Skin of body (tissue), 2 donors: ENCODE measurements around the gene SPDYE3. TPM values are rescaled to one million over a fixed set of nuclear protein-coding genes. Genes with fewer than 3 reads are reported as not detected.
"Not testable (repeated sequence)": the region's sequence is repeated elsewhere in the genome, so short reads cannot be mapped to it uniquely, and the experiment has no call there.

Experiments
- DNase-seq: peaks from one replicate; lab custom pipeline; 2025; lab: John Stamatoyannopoulos, UW
- total RNA-seq: library from RNA; depleted of rRNA; stranded (reverse); fragments of >200 nt; gene quantifications from one replicate; pipeline ENCODE4 v1.2.3, GENCODE V29; 2014

The SPDYE3 gene
- total RNA-seq, 1 donor from 2014 or later, result not detected

GRCh38 chr7:100287191-100287969 lies 20.1 kb upstream of the SPDYE3 start:
- not testable (repeated sequence) for DNase-seq

GRCh38 chr7:100288258-100288657 lies 19.2 kb upstream of the SPDYE3 start:
- DNase-seq, result not testable (repeated sequence)

- not testable (repeated sequence) for DNase-seq
These were observed 15.3 kb upstream of the SPDYE3 start for GRCh38 chr7:100292162-100292561.

DNA sequence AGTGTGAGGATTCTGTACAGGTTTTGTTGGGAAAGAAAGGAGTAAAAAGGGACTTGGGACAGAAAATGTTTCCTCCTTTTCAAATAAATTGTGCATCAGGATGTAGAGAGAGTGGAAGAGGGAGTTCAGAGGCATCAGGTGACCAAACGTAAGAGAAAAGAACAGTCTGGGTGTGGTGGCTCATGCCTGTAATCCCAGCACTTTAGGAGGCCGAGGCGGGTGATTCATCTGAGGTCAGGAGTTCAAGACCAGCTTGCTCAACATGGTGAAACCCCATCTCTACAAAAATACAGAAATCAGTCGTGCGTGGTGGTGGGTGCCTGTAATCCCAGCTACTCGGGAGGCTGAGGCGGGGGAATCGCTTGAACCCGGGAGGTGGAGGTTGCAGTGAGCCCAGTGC lies 12.2 kb upstream of the SPDYE3 start:
- not testable (repeated sequence) for DNase-seq

- DNase-seq, result not testable (repeated sequence)
These were observed 9.5 kb upstream of the SPDYE3 start for GRCh38 chr7:100297852-100298631.

DNA sequence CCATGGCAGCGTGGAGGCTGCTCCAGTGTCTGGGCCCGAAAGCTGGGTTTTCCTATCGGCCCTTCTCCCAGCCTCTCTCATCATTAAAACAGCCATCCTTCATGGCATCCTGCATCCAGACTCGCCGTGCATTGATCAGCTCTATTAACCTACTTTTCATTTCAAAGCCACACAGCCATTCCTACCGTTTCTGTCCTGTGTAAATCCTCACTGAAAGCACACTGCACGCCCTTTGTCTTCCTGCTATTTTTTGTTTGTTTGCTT lies 8.9 kb upstream of the SPDYE3 start:
- DNase-seq, result not testable (repeated sequence)

- not testable (repeated sequence) for DNase-seq
These were observed 3.0 kb upstream of the SPDYE3 start for GRCh38 chr7:100304526-100304925.

DNA sequence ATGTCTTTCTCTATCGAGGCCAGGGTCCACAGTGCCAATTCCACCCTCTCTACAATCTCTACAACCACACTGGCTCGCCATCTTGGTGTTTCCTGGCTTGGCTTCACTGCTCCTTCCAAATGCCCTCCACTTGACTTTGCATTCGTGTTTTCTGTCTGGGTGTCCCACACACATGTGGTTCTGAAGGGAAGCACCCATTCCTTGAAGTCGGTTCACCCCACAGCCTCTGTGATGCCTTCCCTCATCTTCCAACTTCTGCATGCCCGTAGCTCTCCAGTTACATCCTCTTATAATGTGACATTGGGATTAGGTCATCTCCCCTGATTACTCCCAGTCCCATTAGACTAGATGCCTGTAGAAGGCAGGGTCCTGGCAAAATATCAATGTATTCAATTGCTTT lies 10.8 kb downstream of the SPDYE3 start:
- DNase-seq, result not testable (repeated sequence)

- not testable (repeated sequence) for DNase-seq
These were observed 14.1 kb downstream of the SPDYE3 start for GRCh38 chr7:100321648-100322047.

DNA sequence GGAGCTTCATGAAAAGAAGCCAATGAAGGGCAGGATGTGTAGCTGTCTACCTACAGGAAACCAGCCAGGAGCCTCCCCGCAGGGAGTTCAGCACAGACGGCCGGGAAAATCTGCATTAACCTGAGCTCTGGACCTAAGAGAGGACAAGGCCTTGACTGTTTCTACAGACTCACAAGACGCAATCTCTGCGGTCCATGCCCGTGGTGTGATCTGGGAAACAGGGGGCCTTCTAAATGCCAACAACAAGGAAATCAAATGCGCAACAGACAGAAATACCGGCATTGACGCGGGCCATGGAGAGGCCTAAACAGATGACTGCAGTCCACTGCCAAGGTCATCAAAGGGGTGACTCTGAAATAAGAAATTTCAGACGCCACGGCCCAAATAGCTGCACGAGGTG lies 16.7 kb downstream of the SPDYE3 start:
- DNase-seq, result not testable (repeated sequence)

GRCh38 chr7:100325671-100326070 lies 18.2 kb downstream of the SPDYE3 start:
- not testable (repeated sequence) for DNase-seq

- DNase-seq, result not testable (repeated sequence)
These were observed 19.4 kb downstream of the SPDYE3 start for GRCh38 chr7:100326914-100327313.

DNA sequence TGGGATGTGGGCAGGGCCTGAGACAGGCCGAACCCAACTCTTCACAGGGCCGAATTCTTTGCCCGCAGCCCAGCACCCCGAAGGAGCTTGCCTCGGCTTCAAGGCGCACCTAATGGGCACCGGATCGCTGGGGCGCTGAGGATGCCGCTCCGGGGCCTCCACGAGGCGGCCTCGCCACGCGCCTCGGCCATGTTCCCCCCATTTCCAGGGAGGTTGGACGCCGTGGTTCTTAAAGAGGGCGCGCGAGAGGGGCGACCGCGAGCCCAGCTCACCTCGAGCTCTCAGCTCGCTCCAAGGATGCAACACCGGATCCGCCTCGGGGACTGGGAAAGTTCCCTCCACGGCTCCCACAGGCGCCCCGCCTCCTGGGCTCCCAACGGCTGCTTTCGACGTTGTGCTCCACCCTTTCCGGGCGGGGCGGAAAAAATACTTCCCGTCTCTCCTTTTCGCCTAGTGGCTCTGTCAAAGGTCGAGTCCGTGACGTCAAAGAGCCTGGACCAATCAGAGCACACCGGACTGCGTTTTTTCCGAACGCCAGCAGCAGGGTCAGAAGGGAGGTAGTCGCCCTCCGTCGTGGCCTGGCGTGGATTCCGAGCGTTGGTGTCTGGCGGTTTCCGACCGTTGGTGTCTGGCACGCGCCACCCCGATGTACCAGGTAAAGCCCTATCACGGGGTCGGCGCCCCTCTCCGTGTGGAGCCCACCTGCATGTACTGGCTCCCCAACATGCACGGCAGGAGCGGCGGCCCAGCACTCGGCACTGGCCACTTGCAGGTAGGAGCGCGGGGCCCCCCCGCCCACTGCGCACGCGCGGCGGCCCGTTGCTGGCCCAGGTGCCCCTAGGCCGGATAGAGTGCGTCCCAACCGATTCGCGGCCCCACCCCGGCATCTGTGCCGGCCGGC lies 28.3 kb downstream of the SPDYE3 start:
- DNase-seq, result peak; percentile 80

DNA sequence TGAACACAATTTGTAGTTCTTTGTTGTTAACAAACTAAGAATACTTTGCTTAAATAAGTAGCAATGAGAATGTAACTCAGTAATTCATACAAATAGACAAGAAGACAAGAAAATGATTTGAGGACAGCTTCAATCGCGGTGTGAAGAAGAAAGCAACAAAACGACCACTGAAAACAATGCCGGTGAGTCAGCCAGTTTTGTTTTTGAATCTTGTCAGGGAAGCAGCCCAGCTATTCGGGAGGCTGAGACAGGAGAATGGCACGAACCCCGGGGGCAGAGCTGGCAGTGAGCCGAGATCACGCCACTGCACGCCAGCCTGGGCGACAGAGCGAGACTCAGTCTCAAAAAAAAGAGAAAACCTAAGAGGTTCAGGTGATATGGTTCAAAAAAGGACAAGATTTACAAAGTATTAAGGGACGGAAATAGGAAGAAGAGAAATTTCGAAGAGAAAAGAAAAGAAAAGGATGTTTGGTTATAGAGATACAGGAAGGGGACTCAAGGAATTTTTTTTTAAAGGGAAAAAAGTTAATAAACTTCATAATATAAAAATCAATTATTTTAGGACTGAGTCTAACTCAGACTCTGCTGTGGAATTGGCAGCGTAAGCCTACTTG lies 30.7 kb downstream of the SPDYE3 start:
- not testable (repeated sequence) for DNase-seq

- DNase-seq, result not testable (repeated sequence)
These were observed 33.8 kb downstream of the SPDYE3 start for GRCh38 chr7:100341286-100341685.

- no peak for DNase-seq
These were observed 35.3 kb downstream of the SPDYE3 start for GRCh38 chr7:100342765-100343164.

DNA sequence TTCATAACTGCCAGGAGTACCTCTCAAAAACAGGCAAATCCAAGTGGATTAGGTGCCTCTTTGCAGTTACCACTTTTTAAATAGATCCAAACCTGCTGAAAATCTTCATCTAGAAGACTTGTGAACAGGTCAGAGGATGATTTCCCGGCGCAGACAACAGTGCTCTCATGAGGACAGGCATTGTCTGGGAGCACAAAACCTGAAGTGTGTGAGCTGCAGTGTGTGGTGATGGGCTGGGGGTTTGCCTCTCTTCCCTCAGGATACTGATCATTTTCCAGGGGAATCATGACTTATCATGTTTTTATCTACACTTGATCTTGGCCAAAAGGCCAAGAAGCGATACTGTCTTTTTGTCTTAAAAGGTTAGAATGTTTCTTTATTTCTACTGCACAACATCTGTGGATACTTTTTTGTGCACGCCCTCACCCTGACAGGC lies 36.6 kb downstream of the SPDYE3 start:
- not testable (repeated sequence) for DNase-seq

- DNase-seq, result not testable (repeated sequence)
These were observed 37.2 kb downstream of the SPDYE3 start for GRCh38 chr7:100344560-100345287.

- peak; percentile 5 for DNase-seq
These were observed 37.8 kb downstream of the SPDYE3 start for GRCh38 chr7:100345288-100345672.

DNA sequence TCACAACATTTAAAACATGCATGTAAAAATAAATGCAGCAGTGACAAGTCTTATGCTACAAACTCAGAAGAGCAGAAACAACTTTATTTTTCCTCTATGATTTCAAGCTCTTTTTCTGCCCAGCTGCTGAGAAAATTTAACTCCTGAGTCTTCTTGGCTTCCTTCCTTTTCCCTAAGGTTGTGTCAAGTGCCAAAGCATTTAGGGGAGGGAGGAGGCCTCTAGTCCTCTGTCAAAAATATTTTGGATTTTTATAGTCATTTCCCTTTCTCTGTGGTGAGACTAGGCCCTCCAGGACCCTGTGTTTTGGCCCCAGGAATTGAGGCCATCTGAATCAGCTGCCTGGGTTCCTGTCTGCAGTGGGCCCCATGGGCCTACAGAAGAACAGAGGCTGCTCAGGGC lies 39.4 kb downstream of the SPDYE3 start:
- no peak for DNase-seq
